SK-N-DZ (cell line): ENCODE results near the gene MAB21L4.

ENCODE experiments used
- DNase-seq: peaks from one replicate; pipeline ENCODE4 v3.0.0-alpha.2; 2015; ENCODE audit warnings: low spot score

MAB21L4 gene

DNA sequence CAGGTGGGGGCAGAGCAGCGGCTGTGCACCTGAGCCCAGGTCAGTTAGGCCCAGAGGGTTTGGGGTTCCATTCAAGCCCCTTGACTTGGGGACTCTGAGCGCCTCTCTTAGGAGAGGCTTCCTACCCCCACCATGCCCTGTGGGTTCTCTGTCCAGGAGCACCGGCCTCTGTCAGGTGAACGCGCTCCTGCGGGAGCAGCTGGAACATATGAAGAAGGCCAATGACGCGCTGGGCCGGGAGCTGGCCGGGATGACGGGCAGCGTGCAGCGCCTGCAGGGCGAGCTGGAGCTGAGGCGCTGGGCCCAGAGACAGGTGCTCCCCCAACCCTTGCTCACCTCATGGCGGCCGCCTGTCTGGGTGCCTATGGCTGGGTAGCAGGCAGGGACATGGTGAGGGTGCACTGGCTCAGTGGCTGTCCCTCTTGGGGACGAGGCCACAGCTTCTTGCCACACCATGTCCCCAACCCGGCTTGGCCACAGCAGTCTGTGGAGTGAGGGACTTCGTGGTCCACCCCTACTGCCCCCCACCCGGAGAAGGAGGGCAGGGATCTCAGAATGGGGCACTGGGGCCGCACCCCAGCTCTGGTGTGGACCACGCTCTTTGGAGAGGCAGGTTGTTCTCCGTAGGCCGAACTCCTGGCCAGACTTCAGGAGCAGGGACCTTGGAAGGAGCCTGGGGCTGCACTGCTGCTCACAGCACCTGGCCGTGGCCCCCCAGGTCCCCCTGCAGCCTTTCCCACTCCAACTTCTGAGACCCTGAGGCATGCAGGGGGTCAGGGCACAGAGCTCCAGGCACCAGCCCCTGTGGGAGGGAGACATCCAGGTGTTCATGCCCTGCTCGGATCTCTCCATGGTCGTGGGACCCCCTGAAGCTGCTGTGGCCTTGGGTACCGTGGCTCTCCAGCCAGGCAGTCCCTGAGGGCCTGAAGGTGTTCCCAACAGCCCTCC lies 29.9 kb upstream of the MAB21L4 start:
- DNase-seq = no peak

DNA sequence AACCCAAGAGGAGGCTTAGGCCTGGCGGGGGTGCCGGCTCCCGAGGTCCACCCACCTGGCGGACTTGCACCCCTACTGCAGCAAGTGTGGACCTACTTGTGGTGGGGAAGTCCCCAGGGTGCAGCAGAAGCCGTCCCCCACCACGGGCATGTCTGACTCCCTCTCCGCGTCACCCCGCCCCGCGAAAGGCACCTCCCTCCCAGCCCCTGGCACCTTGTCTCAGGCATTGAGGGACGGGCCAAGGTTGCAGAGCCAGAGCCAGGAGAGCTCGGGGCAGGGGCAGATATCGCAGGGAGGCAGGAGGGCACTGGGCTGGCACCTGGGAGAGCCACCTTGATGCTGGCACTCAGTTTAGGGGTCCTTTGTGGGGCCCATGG lies 29.2 kb upstream of the MAB21L4 start:
- no peak for DNase-seq

DNA sequence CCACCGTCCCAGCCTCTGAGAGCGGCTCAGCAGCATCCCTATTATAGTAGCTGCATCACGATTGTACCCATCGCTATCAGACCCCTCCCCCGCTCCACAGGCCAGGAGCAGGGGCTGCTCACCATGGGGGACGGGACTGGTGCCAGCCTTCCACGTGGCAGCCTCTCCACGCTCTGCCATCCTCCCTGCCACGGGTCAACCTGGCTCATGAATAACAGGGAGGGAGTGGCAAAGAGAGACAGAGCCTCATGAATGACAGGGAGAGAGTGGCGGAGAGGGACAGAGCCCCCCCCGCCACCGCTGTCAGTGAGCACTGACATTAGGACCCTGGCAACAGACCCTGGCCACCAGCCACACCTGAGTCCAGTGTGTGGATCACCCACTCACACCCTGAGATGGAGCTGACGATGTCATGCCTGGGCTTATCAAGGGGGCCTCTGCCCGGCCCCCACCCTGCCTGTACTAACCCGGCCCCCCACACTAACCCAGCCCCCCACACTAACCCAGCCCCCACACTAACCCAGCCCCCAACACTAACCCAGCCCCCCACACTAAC lies 27.1 kb upstream of the MAB21L4 start:
- DNase-seq = no peak

DNA sequence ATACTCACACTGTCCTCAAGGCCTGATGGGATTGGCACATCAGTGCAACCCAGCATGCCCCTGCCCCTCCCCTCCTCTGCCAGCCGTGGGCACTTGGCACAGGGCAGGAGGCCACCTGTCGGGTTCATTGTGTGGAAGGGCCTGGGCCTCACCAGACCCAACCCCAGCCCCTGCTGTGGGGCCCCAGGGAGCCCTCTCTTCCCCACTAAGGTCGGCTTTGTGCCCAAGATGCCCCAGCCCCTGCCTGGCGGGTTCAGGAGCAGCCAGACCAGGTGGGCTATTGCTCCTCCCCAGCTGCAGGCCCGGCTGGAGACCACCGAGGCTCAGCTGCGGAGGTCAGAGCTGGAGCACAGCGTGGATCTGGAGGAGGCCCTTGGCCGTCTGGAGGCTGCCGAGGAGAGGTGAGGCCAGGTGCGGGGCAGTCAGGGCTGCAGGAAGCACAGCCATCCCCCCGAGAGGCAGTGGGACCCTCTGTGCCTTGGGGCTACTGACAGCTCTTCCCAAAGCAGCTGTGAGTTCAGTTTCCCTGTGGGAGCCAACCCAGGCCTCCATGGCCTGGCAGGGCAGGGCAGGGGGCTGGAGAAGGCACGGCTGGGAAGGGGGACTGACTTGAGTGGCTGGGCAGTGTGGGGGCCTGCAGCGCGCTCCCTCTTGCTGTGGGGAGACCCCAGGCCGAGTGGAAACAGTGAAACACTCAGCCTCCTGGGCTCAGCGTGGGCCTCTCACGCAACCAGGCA lies 26.5 kb upstream of the MAB21L4 start:
- no peak for DNase-seq

DNA sequence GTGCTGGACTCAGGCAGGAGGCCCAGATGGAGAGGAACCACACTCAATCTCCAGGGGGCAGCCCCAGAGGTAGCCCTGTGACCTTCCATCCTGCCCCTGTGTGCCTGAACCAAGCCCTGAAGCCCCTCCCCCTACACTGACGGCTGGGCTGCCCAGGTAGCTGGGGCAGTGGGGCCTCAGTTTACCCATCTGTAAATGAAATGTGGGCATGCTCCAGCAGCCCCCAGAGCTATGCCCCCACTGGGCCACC lies 26.0 kb upstream of the MAB21L4 start:
- no peak for DNase-seq

DNA sequence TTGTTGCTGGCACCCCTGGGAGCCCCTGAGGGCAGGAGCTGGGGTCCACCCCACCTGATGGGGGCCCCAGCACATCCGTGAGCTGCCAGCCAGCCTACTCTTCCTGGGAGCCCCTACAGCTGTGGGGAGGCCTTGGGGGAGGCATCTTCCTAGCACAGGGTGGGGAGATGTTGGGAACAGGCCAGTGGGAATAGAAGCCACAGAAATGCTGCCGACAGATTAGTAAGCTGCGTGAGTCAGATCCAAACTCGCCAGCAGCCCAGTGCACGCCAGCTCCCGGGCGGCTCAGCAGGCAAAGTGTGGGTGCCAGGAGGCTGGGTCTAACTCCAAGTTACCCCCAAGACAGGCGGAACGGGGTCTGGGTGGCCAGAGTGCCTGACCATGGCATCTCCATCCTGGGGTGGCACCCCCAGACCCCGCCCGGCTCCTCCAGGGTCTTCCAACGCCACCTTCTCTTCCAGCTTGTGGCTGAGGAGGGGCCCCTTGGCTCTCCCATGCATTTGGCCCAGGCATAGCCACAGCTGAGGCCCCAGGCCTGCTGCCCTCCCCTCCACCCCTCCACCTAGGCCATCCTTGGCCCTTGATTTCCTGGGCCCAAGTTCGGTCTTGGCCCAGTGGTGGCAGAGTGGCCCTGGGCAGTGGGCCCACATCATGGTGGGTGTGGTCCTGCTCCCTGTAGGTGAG lies 25.5 kb upstream of the MAB21L4 start:
- no peak for DNase-seq

DNA sequence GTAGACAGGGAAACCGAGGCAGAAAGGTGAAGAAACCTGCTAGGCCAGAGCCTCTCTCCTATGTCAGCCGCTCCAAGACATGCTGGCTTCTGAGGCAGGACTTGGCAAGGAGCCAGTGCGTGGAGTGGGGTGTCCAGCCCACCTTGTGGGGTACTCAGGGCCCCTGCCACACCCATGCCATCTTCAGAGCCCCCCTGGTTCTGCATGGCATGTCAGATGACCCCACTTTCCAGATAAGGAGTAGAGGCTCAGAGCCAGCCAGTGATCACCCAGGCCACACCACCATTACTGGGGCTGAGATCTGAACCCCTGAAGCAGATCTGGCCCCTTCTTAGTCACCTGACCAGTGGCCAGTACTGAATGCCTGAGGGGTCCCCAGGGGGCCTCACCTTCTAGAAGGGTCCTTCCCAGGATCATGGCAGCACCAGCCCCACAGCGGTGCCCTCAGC lies 24.9 kb upstream of the MAB21L4 start:
- no peak for DNase-seq

DNA sequence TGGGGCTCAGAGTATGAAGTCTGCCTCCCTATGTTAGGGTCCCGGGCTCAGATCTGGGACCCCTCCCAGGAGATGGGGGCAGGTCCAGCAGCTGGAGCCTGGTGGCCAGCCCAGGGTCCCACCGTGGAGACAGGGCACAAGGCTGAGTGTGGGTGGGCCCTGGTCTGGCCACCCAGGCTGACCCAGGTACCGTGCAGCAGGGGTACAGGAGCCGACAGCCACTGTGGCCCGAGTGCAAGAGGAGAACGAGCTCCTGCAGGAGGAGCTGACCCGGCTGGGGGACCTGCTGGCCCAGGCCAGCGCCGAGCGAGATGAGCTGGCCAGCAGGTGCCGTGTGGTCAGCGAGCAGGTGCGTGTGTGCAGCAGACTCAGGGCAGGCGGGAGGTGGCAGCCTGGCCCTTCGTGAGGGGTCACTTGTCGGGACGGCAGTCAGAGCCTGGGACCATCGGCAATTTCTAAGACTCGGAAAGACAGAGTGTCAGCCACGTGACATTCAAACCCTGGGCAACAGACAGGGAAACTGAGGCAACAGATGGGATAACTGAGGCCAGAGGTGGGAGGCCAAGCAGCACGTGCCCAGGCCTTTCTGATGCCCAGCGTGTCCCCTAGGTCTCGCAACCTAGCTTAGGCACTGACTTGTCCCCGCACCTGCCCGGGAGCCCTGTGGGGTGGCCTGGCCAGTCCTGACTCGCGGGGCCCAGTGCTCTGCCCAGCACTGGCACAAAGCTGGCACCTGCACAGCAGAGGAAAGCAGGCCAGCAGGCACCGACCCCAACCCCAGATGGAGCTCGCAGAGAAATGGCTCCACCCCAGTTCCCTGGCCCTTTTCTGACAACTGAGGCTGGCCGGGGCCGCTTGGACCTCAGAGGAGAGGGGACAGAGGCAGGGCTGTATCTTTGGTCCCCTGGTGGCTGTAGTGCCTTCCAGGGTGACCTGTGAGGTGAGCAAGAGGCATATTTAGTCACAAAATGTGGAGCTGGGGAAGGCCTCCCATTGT lies 24.1 kb upstream of the MAB21L4 start:
- no peak for DNase-seq

DNA sequence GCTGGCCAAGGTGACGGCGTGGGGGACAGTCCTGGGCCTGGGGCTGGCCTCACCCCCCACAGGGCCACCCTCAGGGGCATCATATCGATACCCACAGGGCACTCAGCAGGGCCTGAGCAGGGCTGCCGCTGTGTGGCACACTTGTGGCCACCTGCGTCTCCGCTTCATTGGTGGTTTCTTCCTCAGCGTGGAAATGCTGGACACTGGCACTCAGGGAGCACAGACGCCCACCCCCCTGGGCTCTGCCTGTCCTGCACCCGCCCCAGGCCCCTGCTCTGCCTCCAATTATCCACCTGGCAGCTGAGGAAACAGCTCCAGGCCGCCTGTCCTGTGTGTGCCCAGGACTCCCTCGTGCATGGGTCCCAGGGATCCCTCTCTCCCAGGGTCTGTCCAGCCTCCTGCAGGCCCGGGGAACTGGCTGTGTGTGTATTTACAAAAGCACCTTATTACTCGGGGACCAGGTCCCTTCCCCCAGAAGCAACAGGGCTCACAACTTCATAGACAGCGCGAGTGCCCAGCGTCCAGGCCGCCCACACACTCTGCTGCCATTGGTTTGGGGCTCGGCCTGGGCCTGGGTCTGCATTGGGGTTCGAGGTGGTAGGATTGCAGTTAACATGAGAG lies 23.3 kb upstream of the MAB21L4 start:
- no peak for DNase-seq

DNA sequence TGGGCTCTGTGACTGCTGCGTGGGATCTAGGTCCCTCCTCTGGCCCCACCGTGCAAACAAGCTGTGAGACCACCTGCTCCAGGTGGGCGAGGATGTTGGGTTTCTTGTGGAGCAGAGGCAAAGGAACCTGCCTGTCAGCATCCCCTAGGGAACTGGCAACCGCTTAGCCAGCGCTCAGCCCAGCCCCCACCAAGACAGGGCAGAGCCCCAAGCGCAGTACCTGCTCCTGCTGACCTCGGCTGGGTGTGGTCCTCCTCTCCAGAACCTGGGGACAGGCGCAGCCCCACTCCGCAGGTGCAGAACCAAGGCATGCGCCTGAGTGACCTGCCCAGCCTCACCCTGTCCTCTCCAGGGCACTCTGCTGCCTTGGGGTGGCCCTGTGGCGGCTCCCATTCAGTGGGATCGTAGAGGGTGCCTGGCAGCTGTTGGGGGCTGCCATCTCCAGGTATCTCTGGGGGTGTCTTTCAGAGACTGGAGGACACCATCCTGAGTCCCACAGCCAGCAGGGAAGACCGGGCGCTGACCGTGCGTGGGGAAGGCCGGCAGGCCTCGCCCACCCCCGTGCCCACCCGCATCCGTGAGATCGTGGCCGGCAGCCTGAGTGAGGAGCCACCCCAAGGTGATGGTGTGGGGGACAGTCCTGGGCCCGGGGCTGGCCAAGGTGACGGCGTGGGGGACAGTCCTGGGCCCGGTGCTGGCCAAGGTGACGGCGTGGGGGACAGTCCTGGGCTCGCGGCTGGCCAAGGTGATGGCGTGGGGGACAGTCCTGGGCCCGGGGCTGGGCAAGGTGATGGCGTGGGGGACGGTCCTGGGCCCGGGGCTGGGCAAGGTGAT lies 22.5 kb upstream of the MAB21L4 start:
- no peak for DNase-seq

DNA sequence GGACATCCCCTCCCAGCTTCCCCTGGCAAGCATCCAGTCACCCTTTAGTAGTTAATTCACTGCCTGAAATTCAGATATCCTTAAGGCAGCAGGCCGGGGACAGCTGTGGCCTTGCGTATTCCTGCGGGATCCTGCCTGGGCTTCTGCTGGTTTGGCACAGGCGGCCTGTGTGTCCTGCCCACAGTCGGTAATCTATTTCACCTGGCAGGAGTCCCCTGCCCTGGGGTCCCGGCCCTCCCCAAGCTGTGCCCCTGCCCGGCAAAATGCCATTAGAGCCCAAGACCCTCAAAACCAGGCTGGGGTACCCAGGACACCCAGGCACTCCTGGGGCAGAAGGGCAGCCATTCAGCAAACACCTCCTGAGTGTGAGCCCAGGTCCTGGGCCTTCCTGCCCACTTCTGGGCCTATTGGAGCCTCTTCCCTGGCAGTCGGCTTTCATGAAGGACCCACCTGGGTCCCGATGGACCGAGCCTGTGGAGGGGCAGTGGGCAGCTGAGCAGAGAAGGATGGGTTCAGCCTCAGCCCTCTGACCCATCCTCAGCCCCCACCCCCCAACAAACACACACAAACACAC lies 21.8 kb upstream of the MAB21L4 start:
- DNase-seq = no peak

DNA sequence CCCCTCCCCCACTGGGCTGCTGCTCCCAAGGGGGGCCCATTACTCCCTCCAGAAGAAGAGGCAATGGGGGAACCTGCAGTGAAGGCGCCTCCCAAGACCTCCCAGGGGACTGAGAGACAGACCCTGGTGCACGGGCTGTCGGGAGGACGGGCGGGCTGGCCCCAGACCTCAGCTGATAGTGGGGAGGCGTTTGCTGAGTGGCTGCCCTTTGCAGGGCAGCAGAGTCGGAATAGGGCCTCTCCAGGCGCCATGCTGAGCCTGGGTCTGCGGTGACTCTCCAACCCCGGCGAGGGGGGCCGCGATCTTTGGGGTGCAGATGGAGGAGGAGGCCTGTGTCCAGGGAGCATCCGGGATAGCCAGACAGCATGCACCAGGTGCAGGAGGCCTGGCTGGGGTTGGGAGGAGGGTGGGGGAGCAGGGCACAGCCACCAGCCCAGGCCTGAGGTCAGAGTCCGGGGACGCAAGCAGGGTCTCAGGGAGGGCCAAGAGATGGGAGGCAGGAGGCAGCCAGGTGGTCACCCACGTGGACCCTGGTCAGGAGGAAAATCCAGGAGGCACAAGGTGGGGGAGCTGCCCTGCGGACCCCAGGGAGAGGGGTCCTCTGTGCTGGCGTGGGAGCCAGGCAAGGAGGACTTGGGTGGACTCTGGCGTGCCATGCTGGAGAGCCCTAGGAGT lies 21.2 kb upstream of the MAB21L4 start:
- no peak for DNase-seq

DNA sequence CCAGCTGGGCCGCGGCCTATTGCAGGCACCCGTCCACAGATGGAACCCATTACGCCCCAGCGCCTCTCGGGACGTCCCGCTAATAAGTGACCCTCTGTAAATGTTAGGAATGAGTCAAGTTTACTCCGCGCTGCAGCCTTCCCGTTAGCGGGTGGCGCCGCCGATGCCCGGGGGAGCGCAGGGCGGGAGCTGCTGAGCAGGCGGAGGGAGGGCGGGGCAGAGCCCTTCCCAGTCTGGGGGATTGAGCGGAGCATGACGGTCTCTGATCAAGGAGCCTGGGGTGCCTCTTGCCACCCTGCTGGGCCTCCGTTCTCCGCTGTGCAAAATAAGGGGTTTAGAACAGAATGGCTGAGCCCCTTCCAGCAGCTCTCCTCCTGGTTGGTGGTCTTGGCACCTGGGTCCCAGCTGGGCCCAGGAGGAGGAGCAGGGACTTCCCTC lies 20.6 kb upstream of the MAB21L4 start:
- DNase-seq = no peak

DNA sequence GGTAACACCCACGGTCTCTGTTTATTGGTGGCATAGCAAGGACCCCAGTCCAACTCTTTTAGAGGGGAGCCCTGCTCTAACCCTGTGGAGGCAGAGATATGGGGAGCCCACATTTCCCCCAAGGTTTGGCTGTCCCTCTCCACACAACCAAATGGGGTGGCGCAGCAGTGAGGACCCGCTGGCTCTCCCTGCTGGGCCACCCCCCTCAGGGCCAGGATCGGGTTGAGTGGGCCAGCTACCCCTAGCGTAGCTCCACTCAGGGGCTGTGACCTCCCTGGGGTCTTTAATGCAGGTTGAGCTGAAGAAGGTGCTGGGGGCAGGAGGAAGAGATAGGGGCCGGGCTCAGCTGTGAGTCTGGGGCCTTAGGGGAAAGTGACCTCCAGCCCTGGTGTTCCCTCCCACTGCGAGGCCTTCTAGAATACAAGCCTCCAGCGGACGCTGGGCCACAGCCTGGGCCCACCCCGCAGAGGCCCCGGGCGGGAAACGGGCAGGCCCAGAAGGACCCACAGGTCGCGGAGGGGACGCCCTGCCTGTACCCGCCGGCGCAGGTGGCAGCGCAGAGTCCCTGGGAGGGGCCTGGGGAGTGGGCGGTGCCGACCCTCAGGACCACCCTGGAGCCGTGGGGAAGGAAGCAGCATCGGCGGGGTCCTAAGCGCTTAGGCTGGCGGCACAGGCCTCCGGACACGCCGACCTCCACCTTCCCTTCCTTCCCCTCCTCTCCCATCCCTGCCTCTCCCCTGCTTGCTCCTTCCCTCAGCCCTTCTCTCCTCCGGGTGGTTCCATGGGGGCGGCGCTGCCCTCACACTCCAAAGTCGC lies 19.8 kb upstream of the MAB21L4 start:
- DNase-seq = no peak

DNA sequence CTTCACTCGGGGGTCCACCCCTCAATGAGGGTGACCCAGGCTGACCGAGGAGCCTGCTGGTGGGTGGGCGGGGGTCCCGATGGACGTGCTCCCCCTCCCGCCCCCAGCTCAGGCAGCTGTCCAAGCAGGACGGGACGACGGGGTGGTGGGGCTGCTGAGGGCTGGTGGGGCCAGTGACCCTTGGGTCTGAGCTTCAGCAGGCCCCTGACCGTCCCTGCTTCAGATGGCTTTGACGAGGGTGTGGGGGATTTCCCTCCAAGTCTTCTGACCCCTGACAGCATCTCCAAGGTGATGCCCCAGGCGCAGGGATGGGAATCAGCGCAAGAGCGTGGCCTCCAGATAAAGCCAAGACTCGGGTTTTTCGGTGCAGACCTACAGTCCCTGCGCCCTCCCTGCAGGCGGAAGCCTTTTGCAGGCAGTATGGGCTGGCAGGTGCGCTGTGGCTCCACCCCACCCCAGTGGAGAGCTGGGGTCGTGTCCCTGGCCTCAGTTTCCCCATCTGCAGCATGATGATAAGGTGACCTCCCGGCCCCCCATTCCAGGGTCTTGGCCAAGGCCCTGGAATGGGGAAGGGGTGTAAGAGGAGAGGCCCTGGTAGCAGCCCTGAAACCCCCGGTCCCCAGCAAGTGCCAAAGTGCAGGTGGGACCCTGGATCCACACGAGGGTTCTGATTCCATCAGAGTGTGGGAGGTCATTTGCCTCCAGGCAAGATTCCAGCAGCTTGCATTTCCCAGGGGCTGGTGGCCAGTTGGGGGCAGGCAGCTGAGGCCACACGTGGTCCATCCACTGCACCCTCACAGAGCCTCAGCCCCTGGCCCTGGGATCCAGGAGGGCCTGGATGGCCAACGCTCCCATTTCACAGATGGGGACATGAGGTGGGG lies 18.9 kb upstream of the MAB21L4 start:
- no peak for DNase-seq

DNA sequence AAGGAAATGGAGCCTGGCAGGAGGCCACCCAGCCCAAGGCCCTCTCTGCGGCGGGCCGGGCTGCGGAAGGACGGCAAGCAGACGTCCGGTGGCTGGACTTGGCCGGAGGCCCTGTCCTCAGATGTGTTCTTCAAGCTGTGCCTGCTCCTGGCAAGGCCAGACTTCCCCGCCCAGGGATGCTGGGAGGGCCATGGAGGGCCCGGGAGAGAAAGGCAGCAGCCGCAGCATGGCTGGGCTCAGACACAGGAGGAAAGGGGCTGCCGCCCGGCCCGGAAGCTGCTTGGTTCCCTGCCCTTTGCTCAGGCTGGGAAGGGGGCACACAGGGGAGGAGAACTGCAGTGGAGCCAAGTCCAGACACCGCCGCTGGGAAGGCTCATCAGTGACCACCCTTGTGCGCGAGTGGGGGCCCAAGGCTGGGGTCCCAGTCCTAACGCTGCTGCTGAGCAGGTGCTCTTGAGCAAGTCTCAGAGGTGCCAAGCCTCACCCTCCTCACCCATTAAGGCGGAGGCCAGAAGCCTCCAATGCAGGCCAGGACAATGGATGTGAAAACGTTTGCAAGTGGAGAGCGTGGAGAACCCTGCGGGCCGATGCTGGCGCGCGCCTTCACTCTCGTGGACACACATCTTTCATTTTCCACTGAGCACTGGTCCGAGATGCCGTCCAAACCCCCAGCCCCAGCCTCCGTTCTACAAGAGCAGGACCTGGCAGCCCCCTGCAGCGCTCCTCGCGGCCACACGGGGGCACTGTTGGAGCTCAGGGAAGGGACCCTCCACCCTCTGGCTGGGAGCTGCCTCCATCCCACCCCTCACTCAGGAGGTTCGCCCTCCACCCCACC lies 18.1 kb upstream of the MAB21L4 start:
- DNase-seq = peak; percentile 59
